Neural crest cell (in vitro differentiated cells): ENCODE data around the gene NLRP9. TPM values are rescaled to one million over a fixed set of nuclear protein-coding genes. Genes with fewer than 3 reads are reported as not detected.

Experiments used
- DNase-seq: peaks from one replicate; pipeline ENCODE4 v3.0.0; 2021; ENCODE audit warnings: low read depth, mixed read lengths, low spot score
- H3K27ac Mint-ChIP-seq: one replicate; pipeline ENCODE4 v1.8.0; 2021; ENCODE audit warnings: mild to moderate bottlenecking, mixed read lengths; ENCODE audit not compliant: unreplicated experiment
- H3K27me3 Mint-ChIP-seq: 2 replicates; pipeline ENCODE4 v1.8.0; 2021; ENCODE audit warnings: low read depth, mild to moderate bottlenecking, mixed read lengths
- H3K36me3 Mint-ChIP-seq: 2 replicates; pipeline ENCODE4 v1.8.0; 2021; ENCODE audit warnings: low read depth, mild to moderate bottlenecking, mixed read lengths
- H3K4me1 Mint-ChIP-seq: 2 replicates; pipeline ENCODE4 v1.8.0; 2021; ENCODE audit warnings: mixed read lengths
- H3K4me3 Mint-ChIP-seq: one replicate; pipeline ENCODE4 v1.8.0; 2021; ENCODE audit warnings: mild to moderate bottlenecking, mixed read lengths
- H3K9me3 Mint-ChIP-seq: 2 replicates; pipeline ENCODE4 v1.8.0; 2021; ENCODE audit warnings: mixed read lengths
- CTCF ChIP-seq: fragments of 200-600 bp; sonication (generic); conservative IDR thresholded peaks from 2 replicates; pipeline ENCODE4 v1.5.0; 2021; ENCODE audit warnings: antibody characterized with exemption, mild to moderate bottlenecking
- total RNA-seq: library from RNA; stranded (reverse); gene quantifications from 2 replicates; pipeline ENCODE4 v1.2.1, GENCODE V29; 2021

NLRP9 gene
- total RNA-seq, 1 donor from 2014 or later = not detected

DNA sequence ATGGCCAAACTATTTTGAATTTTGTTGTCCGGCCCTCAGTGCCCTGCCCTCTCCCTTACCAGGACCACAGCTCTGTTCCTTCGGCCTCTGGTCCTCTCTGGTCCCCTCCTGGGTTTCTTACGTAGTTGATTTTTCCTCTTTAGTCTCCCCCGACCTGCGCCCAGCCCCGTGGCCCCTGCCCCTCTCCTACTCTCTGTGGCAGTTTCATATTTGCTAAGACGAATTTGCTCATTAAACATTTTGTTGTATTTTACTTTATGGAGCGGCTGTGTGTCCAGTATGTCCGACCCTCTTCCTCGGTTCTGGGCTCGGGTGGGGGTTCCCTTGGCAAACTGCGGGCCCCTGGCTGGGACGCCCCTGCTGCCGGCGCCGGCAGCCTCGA is 63.8 kb downstream of the NLRP9 start:
- Mint-ChIP-seq H3K36me3 (peaks cover 17% of the 10 kb centered on the region), H3K9me3 (no peaks in the 10 kb centered on the region), H3K4me1 (peaks cover 50% of the 10 kb centered on the region), H3K27me3 (peaks cover 9% of the 10 kb centered on the region), H3K27ac (no peak overlapping the region), H3K4me3 (peak overlapping the region; percentile 87)
- TF ChIP-seq CTCF = no peak
- no peak for DNase-seq

DNA sequence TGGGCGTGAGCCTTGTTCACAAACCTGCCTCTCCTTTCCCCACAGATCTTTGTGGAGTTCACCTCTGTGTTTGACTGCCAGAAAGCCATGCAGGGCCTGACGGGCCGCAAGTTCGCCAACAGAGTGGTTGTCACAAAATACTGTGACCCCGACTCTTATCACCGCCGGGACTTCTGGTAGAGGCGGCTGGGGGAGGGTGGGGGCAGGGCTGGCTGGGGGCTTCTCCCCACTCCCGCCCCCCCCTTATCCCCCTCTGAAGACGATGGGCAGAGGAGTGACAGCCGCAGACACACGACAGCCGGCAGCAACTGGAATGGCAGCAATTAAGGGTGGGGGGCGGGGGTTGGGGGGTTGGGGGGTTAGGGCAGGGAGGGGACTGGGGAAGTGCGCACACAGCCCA is 64.3 kb downstream of the NLRP9 start:
- Mint-ChIP-seq H3K9me3 (no peaks in the 10 kb centered on the region), H3K36me3 (peaks cover 17% of the 10 kb centered on the region), H3K4me3 (peak overlapping the region; percentile 77), H3K4me1 (peaks cover 50% of the 10 kb centered on the region), H3K27me3 (peaks cover 9% of the 10 kb centered on the region), H3K27ac (no peak overlapping the region)
- no peak for TF ChIP-seq CTCF
- DNase-seq = no peak

DNA sequence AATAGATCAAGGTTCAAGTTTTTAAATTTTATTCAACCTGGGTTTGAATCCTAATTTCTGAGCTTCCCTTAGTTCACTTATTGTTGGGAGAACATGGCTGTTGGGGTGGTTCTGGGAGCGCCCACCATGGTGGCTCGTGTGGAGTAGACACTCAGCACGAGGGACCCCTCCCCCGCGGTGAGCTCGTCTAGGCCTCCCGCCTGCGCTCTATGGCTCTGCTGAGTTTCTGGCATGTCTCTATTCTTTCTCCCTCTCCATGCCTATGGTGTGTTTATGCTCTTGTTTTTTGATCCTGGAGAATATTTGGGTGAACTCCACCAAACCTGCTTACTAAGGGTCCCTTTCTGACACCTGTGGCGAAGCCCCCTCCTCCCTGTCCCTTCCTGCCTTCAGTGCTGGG is 64.7 kb downstream of the NLRP9 start:
- DNase-seq = no peak
- Mint-ChIP-seq H3K4me3 (peak overlapping the region; percentile 77), H3K36me3 (peaks cover 17% of the 10 kb centered on the region), H3K27me3 (peaks cover 9% of the 10 kb centered on the region), H3K27ac (no peak overlapping the region), H3K4me1 (peaks cover 50% of the 10 kb centered on the region), H3K9me3 (no peaks in the 10 kb centered on the region)
- TF ChIP-seq CTCF = no peak

DNA sequence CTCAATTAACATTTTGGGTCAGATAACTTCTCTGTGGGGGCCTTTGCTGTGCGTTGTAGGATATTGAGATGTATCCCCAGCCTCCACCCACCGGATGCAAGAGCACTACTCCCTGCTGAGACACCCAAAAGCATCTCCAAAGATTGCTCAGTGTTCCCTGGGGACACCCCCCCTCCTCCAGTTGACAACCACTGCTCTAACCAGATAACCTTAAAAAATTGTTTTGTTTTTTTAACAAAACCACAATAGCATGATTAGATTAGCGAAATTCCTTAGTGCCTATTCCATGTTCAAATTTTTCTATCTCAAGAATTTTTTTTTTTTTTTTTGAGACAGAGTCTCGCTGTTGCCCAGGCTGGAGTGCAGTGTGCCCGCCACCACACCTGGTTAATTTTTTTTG is 65.8 kb downstream of the NLRP9 start:
- DNase-seq = no peak
- H3K27me3 Mint-ChIP-seq = peaks cover 9% of the 10 kb centered on the region
- H3K9me3 Mint-ChIP-seq = no peaks in the 10 kb centered on the region
- no peak overlapping the region for H3K27ac Mint-ChIP-seq
- H3K36me3 Mint-ChIP-seq = peaks cover 17% of the 10 kb centered on the region
- no peak for TF ChIP-seq CTCF
- peaks cover 44% of the 10 kb centered on the region for H3K4me1 Mint-ChIP-seq
- H3K4me3 Mint-ChIP-seq = peak overlapping the region; percentile 29

GRCh38 chr19:55671054-55671378 is 67.2 kb downstream of the NLRP9 start:
- Mint-ChIP-seq H3K36me3 (peaks cover 17% of the 10 kb centered on the region), H3K27me3 (peaks cover 9% of the 10 kb centered on the region), H3K9me3 (no peaks in the 10 kb centered on the region), H3K27ac (peak overlapping the region; percentile 14), H3K4me3 (peak overlapping the region; percentile 85), H3K4me1 (peaks cover 32% of the 10 kb centered on the region)
- no peak for DNase-seq
- no peak for TF ChIP-seq CTCF
